ENCODE results near the gene GABRB1. TPM values are rescaled to one million over a fixed set of nuclear protein-coding genes. Genes with fewer than 3 reads are reported as not detected.

GABRB1 gene
- total and polyA plus RNA-seq, 2 of the 8 experiments (the other 6 are each of a cell fraction or from before 2014, with no cell fraction given), result 0.22 to 0.38 TPM

- TF ChIP-seq CHD7 (IDR thresholded peaks at IDR 0.05; ENCODE audit: insufficient replicate concordance, low read length) (no peak), KDM5A (IDR thresholded peaks at IDR 0.05; ENCODE audit: low read length) (no peak), ZNF274 (IDR thresholded peaks at IDR 0.05; ENCODE audit: borderline replicate concordance, extremely low read depth, low read length) (no peak), MAX (IDR thresholded peaks at IDR 0.05) (no peak)
Measured at GRCh38 chr4:47466056-47466785, 434.9 kb downstream of the GABRB1 start (continued).

All from H1 (cell line).